Small intestine (tissue), 7 donors: Measurements from ENCODE around the gene PNN. TPM values are rescaled to one million over a fixed set of nuclear protein-coding genes. Genes with fewer than 3 reads are reported as not detected.
"Not testable (repeated sequence)": the region's sequence is repeated elsewhere in the genome, so short reads cannot be mapped to it uniquely, and the experiment has no call there.

Source experiments
- DNase-seq, 2 donors: peaks; one replicate each; pipeline versions ENCODE4 v3.0.0 to v3.0.0-alpha.2; 2013
- FAIRE-seq: peaks from 2 replicates; lab custom pipeline; 2012; peaks lifted over from hg19 to GRCh38; lab: Jason Lieb, UNC
- H3K27ac ChIP-seq, 3 donors: one replicate each; pipeline ENCODE4 v1.5.1; 2013; ENCODE audit warnings: low read length in 2 of 3, mild to moderate bottlenecking in 2 of 3, control low read depth in 1 of 3, inconsistent platforms in 1 of 3, low read depth in 1 of 3, moderate library complexity in 1 of 3
- H3K27me3 ChIP-seq, 3 donors: one replicate each; pipeline ENCODE4 v1.6.1; 2013; ENCODE audit warnings: low read length in 3 of 3, inconsistent platforms in 1 of 3; ENCODE audit not compliant: control insufficient read depth in 3 of 3, insufficient read depth in 3 of 3
- H3K36me3 ChIP-seq, 3 donors: one replicate each; pipeline ENCODE4 v1.6.1; 2013; ENCODE audit warnings: low read length in 3 of 3, inconsistent platforms in 1 of 3, low read depth in 1 of 3, mild to moderate bottlenecking in 1 of 3, moderate library complexity in 1 of 3; ENCODE audit not compliant: control insufficient read depth in 3 of 3, insufficient read depth in 2 of 3
- H3K4me1 ChIP-seq, 3 donors: one replicate each; pipeline ENCODE4 v1.6.1; 2013; ENCODE audit warnings: low read length in 2 of 3, inconsistent platforms in 1 of 3, low read depth in 1 of 3, mild to moderate bottlenecking in 1 of 3, moderate library complexity in 1 of 3; ENCODE audit not compliant: control insufficient read depth in 3 of 3, insufficient read depth in 2 of 3
- H3K4me3 ChIP-seq, 3 donors: one replicate each; pipeline ENCODE4 v1.5.1; 2013; ENCODE audit warnings: low read length in 3 of 3, control low read depth in 1 of 3, inconsistent platforms in 1 of 3, low read depth in 1 of 3, mild to moderate bottlenecking in 1 of 3, moderate library complexity in 1 of 3
- H3K9me3 ChIP-seq, 2 donors: one replicate each; pipeline ENCODE4 v1.6.1; 2013; ENCODE audit warnings: low read depth in 1 of 2, low read length in 1 of 2; ENCODE audit not compliant: control insufficient read depth in 2 of 2, insufficient read depth in 1 of 2
- WGBS, 3 donors: extraction: QIAGEN DNeasy Blood & Tissue Kit; methylation state at CpG; one replicate each; pipeline ENCODE4 v1.1.7; 2013; 5-methylcytosine and 5-hydroxymethylcytosine counted together
- polyA plus RNA-seq, 4 donors: library from polyadenylated mRNA; stranded (reverse) in 3 of 4; unstranded in 1 of 4; fragments of 200-250 nt in 3 of 4; fragments of 120-200 nt in 1 of 4; gene quantifications; one replicate each; pipeline versions ENCODE4 v1.2.1 to v1.2.3, GENCODE V29; 2013
- donor health status: healthy with polysubstance abuse.
- donor health status: control.
- donor health status: control.
- donor health status: Bipolar disorder and iron deficiency.
- donor health status: healthy.

PNN gene
- polyA plus RNA-seq, 4 donors: 21.1 to 129 (median 29.2) TPM

GRCh38 chr14:39228509-39229221 lies 53.6 kb downstream of the PNN start:
- WGBS, 3 donors: 60 to 86% (median 79%) methylated on average over 11 of the region's 11 CpGs
- no peak for FAIRE-seq
- peaks cover 0 to 18% (median 3%) of the 10 kb centered on the region in 3 donors for H3K4me1 ChIP-seq
- H3K27me3 ChIP-seq: no peaks in the 10 kb centered on the region
- H3K27ac ChIP-seq: peak overlapping the region; percentile 22 to 41 (median 29)
- no peak overlapping the region for H3K4me3 ChIP-seq
- no peak for DNase-seq
- H3K36me3 ChIP-seq: no peaks in the 10 kb centered on the region
- no peaks in the 10 kb centered on the region for H3K9me3 ChIP-seq

DNA sequence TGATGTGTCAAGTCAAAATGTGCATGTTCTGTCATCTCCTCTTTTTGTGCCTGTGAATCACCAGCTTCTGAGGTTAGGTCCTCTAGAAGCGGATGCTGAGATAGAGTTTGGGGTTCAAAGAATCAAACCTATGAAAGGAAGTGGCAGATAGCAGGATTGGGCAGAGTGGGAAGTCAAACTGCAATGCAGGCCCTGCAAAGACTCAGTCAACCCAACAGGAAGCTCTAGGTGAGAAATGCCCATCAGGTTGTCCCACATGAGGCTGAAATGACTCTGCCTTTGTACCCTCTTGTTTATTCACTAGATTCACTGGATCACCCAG lies 54.1 kb downstream of the PNN start:
- peak overlapping the region in 1 of 3 donors; percentile 41 for H3K27ac ChIP-seq

GRCh38 chr14:39229601-39230110 lies 54.6 kb downstream of the PNN start:
- Histone ChIP-seq H3K4me1 (peaks cover 0 to 18% (median 3%) of the 10 kb centered on the region in 3 donors), H3K36me3 (no peaks in the 10 kb centered on the region), H3K4me3 (no peak overlapping the region), H3K27me3 (no peaks in the 10 kb centered on the region), H3K9me3 (no peaks in the 10 kb centered on the region), H3K27ac (peak overlapping the region in 1 of 3 donors; percentile 29)
- no peak for DNase-seq
- no peak for FAIRE-seq
- WGBS, 3 donors: 86 to 93% (median 89%) methylated on average over 3 of the region's 3 CpGs

More for the DNA sequence above, 54.1 kb downstream of the PNN start:
- H3K36me3 ChIP-seq: no peaks in the 10 kb centered on the region
- DNase-seq (peak in 1 of 2 donors; percentile 57), FAIRE-seq (no peak)
- H3K27me3 ChIP-seq: no peaks in the 10 kb centered on the region
- peaks cover 0 to 18% (median 3%) of the 10 kb centered on the region in 3 donors for H3K4me1 ChIP-seq
- no peaks in the 10 kb centered on the region for H3K9me3 ChIP-seq
- no peak overlapping the region for H3K4me3 ChIP-seq
- 78 to 87% (median 82%) methylated on average over 1 of the region's 1 CpG for WGBS, 3 donors

DNA sequence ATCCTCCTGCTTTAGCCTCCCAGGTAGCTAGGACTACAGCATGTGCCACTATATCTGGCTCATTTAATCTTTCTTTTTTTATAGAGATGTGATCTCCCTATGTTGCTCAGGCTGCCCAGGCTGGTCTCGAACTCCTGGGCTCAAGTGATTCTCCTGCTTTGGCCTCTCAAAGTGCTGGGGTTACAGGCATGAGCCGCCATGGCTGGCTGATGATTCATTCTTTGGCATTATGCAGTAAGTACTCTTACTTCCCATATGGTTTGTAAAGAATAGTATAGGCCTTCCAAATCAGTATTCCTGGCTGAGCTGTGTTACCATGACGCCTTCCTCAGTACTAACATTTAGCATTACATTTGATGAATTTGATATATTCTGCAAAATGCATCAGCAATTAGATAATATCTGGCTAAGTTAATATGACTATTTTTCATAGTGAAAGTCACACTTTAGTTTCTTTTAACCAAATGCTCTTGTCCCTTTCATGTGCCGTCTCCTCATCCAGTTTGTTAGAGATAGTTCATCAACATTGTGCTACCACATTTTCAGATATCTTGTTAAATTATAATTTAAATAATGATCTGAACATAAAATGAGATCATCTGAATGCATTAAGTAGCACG lies 55.5 kb downstream of the PNN start:
- FAIRE-seq (no peak), DNase-seq (no peak)
- Histone ChIP-seq H3K4me1 (peaks cover 0 to 18% (median 3%) of the 10 kb centered on the region in 3 donors), H3K9me3 (no peaks in the 10 kb centered on the region), H3K27me3 (no peaks in the 10 kb centered on the region), H3K4me3 (no peak overlapping the region), H3K27ac (no peak overlapping the region), H3K36me3 (no peaks in the 10 kb centered on the region)
- WGBS, 3 donors: 66 to 85% (median 76%) methylated on average over 5 of the region's 5 CpGs

DNA sequence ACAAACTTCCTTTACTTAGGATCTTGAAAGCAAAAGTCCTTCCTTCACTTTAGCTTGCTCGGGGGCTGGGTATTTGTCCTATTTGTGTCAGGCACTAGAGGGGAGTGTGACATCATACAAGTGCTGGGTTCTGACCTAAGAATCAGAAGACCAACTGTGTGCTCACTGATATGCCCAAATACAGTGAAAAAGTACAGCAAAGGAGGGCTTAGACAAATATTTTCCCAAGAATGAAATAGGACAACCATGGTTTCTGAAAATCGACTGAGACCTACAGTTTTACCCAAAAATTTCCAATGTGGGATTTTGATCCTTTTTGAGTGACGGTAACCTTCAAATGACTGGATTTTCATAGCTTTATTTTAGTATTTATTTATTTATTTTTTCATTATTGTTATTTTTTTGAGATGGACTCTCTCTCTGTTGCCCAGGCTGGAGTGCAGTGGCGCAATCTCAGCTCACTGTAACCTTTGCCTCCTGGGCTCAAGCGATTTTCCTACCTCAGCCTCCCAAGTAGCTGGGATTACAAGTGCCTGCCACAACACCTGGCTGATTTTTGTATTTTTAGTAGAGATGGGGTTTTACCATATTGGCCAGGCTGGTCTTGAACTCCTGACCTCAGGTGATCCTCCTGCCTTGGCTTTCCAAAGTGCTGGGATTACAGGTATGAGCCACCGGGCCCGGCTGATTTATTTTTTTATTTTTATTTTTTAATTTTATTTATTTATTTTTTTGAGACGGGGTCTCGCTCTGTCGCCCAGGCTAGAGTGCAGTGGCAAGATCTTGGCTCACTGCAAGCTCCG lies 56.9 kb downstream of the PNN start:
- not testable (repeated sequence) for H3K27me3 ChIP-seq, FAIRE-seq, H3K36me3 ChIP-seq, H3K9me3 ChIP-seq, H3K4me3 ChIP-seq
- H3K4me1 ChIP-seq: peaks cover 0 to 18% (median 3%) of the 10 kb centered on the region in 3 donors
- DNase-seq: peak; percentile 50
- H3K27ac ChIP-seq: peak overlapping the region in 1 of 3 donors; percentile 13
- WGBS, 3 donors: 77 to 87% (median 84%) methylated on average over 11 of the region's 11 CpGs

Other genes with a start within 250 kb of the PNN start
- gene SEC23A, start 72.0 kb upstream of the PNN start, polyA plus RNA-seq: 10 to 100 TPM; 26.9 to 96.9 (median 78.1) TPM
- 10 to 100 TPM in 2 of 4 donors, 1 to 10 TPM in 2; 4.6 to 13.8 (median 9.4) TPM for gene GEMIN2, start 60.9 kb upstream of the PNN start, polyA plus RNA-seq
- gene TRAPPC6B, start 4.9 kb upstream of the PNN start, polyA plus RNA-seq: 10 to 100 TPM; 10.8 to 19.7 (median 12.2) TPM
- gene MIA2, start 58.7 kb downstream of the PNN start, polyA plus RNA-seq: 100 to 1,000 TPM in 3 of 4 donors, 10 to 100 TPM in 1; 55.3 to 264 (median 210) TPM